OCI-LY7 (cell line): Measurements from ENCODE around the gene SAPCD2. TPM values are rescaled to one million over a fixed set of nuclear protein-coding genes. Genes with fewer than 3 reads are reported as not detected.

ENCODE experiments used
- BruUV-seq: library from RNA; stranded (reverse); fragments of 400-500 nt; replicated peaks from 2 replicates; lab custom pipeline; 2021; lab: Mats Ljungman, UMichigan
- CTCF ChIA-PET: fragments of 300-600 bp; sonication (Branson Sonifier 250); formaldehyde crosslinking; loops from one replicate; lab custom pipeline; 2022; ENCODE audit warnings: antibody characterized with exemption; ENCODE audit not compliant: unreplicated experiment; lab: Charles Lee
- POLR2A ChIA-PET: fragments of 300-600 bp; sonication (Branson Sonifier 250); formaldehyde crosslinking; loops from one replicate; lab custom pipeline; 2022; ENCODE audit warnings: antibody characterized with exemption; lab: Charles Lee
- DNase-seq: peaks from one replicate; pipeline ENCODE4 v3.0.0-alpha.2; 2015; ENCODE audit warnings: low spot score
- H2AFZ ChIP-seq: fragments of 200-600 bp; sonication (generic), shearing (Covaris generic); 2 replicates; pipeline ENCODE4 v1.6.1; 2014; ENCODE audit warnings: mild to moderate bottlenecking, antibody characterized with exemption, low read length, moderate library complexity
- H3K27ac ChIP-seq: fragments of 200-600 bp; sonication (generic); 2 replicates; pipeline ENCODE4 v1.5.1; 2014; ENCODE audit warnings: mixed run types, low read depth, mild to moderate bottlenecking, moderate library complexity, low read length, inconsistent platforms; ENCODE audit not compliant: poor library complexity, severe bottlenecking
- H3K36me3 ChIP-seq: fragments of 200-600 bp; sonication (generic); 2 replicates; pipeline ENCODE4 v1.6.1; 2014; ENCODE audit warnings: mild to moderate bottlenecking, antibody characterized with exemption, low read length, moderate library complexity, mixed read lengths; ENCODE audit not compliant: insufficient read depth
- H3K4me1 ChIP-seq: fragments of 200-600 bp; sonication (generic); 2 replicates; pipeline ENCODE4 v1.5.1; 2014; ENCODE audit warnings: mild to moderate bottlenecking, low read length; ENCODE audit not compliant: insufficient read depth, poor library complexity, severe bottlenecking
- H3K4me2 ChIP-seq: fragments of 200-600 bp; sonication (generic); 2 replicates; pipeline ENCODE4 v1.6.1; 2014; ENCODE audit warnings: mild to moderate bottlenecking, low read length
- H3K4me3 ChIP-seq: fragments of 200-600 bp; sonication (generic); 2 replicates; pipeline ENCODE4 v1.5.1; 2014; ENCODE audit warnings: mild to moderate bottlenecking, low read depth, low read length; ENCODE audit not compliant: poor library complexity, severe bottlenecking
- H3K79me2 ChIP-seq: fragments of 200-600 bp; sonication (generic); 2 replicates; pipeline ENCODE4 v1.6.1; 2016; ENCODE audit warnings: low read depth, mild to moderate bottlenecking, low read length, moderate library complexity, mixed read lengths; ENCODE audit not compliant: insufficient read depth
- H3K9me2 ChIP-seq: fragments of 200-600 bp; sonication (generic); 2 replicates; pipeline ENCODE4 v1.6.1; 2016; ENCODE audit warnings: mild to moderate bottlenecking, low read length, mixed read lengths; ENCODE audit not compliant: insufficient read depth
- H3K9me3 ChIP-seq: fragments of 200-600 bp; sonication (generic); 2 replicates; pipeline ENCODE4 v1.6.1; 2014; ENCODE audit warnings: mild to moderate bottlenecking, mixed run types, low read length, mixed read lengths
- H4K20me1 ChIP-seq: fragments of 200-600 bp; sonication (generic); 2 replicates; pipeline ENCODE4 v1.6.1; 2014; ENCODE audit warnings: mild to moderate bottlenecking, antibody characterized with exemption, low read length, moderate library complexity, mixed read lengths; ENCODE audit not compliant: insufficient read depth
- EZH2phosphoT487 ChIP-seq: fragments of 200-600 bp; sonication (generic); IDR thresholded peaks from 2 replicates; pipeline ENCODE4 v1.6.1; 2018; ENCODE audit warnings: low read depth, borderline replicate concordance, mild to moderate bottlenecking, mixed run types, antibody characterized with exemption, low read length, moderate library complexity, mixed read lengths
- intact Hi-C: fragments of 100-400 bp; cut with micrococcal nuclease; formaldehyde crosslinking; loops from one replicate; pipeline ENCODE4 v1.10.0; 2022; ENCODE audit not compliant: unreplicated experiment
- total RNA-seq, 2 experiments: library from RNA; depleted of rRNA in 1 of 2; stranded (reverse); fragments of >200 nt in 1 of 2; shearing (Covaris generic) in 1 of 2; gene quantifications; 2 replicates each; pipeline ENCODE4 v1.2.3, GENCODE V29; 2014 to 2022
- TF ChIP-seq, protein P1 (sequence below): fragments of 200-600 bp; sonication (generic); conservative IDR thresholded peaks from 2 replicates; pipeline ENCODE4 v1.5.1; 2014; ENCODE audit warnings: mild to moderate bottlenecking, antibody characterized with exemption, low read length, moderate library complexity, mixed read lengths

The SAPCD2 gene
- total RNA-seq, 2 experiments from 2014 or later, result 57.2 to 74.0 TPM

DNA sequence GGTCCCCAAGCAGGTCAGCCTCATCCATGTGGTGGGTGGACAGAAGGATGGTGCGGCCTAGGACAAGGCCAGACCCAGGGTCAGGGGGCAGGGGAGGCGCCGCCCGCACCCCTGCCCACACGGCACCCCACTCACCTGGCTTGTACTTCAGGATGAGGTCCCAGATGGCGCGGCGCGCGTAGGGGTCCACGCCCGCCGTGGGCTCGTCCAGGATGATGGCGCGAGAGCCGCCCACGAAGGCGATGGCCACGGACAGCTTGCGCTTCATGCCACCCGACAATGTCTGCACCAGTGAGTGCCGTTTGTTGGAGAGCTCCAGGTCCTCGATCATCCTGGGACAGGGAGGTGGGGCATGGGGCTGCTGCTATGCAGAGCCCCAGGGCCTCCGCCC lies 54.8 kb downstream of the SAPCD2 start:
- intact Hi-C loops, result no loop called here
- ChIA-PET CTCF (no interaction called here), POLR2A (no interaction called here)
- DNase-seq, result no peak
- Histone ChIP-seq H3K9me3 (no peaks in the 10 kb centered on the region), H3K27ac (no peak overlapping the region), H3K9me2 (no peaks in the 10 kb centered on the region), H4K20me1 (no peaks in the 10 kb centered on the region), H3K79me2 (no peaks in the 10 kb centered on the region), H2AFZ (no peak overlapping the region), H3K4me2 (no peak overlapping the region), H3K4me1 (peaks cover 10% of the 10 kb centered on the region), H3K4me3 (no peak overlapping the region), H3K36me3 (no peaks in the 10 kb centered on the region)
- TF ChIP-seq EZH2phosphoT487, result no peak
- TF ChIP-seq, protein P1, sequence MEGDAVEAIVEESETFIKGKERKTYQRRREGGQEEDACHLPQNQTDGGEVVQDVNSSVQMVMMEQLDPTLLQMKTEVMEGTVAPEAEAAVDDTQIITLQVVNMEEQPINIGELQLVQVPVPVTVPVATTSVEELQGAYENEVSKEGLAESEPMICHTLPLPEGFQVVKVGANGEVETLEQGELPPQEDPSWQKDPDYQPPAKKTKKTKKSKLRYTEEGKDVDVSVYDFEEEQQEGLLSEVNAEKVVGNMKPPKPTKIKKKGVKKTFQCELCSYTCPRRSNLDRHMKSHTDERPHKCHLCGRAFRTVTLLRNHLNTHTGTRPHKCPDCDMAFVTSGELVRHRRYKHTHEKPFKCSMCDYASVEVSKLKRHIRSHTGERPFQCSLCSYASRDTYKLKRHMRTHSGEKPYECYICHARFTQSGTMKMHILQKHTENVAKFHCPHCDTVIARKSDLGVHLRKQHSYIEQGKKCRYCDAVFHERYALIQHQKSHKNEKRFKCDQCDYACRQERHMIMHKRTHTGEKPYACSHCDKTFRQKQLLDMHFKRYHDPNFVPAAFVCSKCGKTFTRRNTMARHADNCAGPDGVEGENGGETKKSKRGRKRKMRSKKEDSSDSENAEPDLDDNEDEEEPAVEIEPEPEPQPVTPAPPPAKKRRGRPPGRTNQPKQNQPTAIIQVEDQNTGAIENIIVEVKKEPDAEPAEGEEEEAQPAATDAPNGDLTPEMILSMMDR, result no peak
- no TSS peak for BruUV-seq

DNA sequence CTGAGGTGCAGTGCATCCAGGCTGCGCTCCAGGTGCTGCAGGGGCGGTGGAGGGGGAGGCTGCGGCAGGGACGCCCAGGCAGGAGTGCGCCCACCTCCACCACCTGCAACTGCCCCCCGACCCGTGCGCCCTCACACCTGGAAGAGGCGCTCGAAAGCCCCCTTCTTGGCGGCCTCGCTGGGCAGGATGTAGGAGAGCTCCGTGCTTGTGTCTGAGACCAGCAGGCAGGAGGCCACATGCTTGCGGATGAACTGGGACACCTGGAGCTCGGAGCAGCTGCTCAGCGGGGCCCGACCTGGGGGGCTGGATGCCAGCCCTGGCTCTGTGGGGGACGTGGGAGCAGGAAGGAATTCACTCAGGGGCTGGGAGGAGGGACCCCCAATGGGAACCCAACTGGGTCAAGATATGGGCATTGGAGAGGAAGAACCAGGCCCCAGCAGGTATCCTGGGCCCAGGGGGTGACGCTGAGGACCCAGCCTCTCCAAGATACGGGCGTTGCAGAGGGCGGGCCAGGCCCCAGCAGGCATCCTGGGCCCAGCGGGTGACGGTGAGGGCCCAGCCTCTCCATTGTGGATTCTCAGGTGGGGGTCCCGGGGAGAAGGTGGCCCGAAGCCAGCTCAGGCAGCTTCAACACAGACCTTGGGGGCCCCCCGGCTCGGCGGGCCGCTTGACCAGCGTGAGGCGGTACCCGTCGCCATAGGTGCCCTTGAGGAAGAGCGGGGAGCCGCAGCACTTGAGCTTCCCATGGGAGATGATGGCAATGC lies 55.4 kb downstream of the SAPCD2 start:
- H3K4me1 ChIP-seq, result peaks cover 9% of the 10 kb centered on the region
- DNase-seq, result no peak
- POLR2A ChIA-PET, result no interaction called here
- no peak for TF ChIP-seq EZH2phosphoT487
- TF ChIP-seq, protein P1, result no peak
- no peaks in the 10 kb centered on the region for H4K20me1 ChIP-seq
- intact Hi-C loops, result no loop called here
- no peak overlapping the region for H3K4me3 ChIP-seq
- H3K9me3 ChIP-seq, result no peaks in the 10 kb centered on the region
- no peaks in the 10 kb centered on the region for H3K36me3 ChIP-seq
- no peaks in the 10 kb centered on the region for H3K9me2 ChIP-seq
- no peaks in the 10 kb centered on the region for H3K79me2 ChIP-seq
- CTCF ChIA-PET, result no interaction called here
- no TSS peak for BruUV-seq
- H3K4me2 ChIP-seq, result no peak overlapping the region
- H3K27ac ChIP-seq, result no peak overlapping the region
- no peak overlapping the region for H2AFZ ChIP-seq

DNA sequence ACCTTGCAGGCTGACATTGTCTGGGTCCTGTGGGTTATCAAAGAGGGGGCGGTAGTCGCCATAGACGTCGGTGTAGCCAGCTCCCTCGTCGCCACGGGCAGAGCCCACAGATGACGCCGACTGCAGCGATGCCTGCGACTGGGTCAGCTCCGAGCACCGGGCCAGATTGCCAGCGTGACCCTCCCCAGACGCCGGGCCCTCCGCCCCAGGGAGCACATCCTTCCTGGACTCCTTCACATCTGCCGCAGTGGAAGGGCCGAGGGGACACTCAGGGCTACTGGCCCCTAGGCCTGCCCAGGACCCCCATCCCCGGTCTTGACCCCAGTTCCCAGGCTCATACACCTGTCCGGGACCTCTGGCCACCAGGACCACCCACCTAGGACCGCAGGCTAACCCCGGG lies 56.2 kb downstream of the SAPCD2 start:
- no peaks in the 10 kb centered on the region for H3K79me2 ChIP-seq
- H3K27ac ChIP-seq, result no peak overlapping the region
- intact Hi-C loops, result no loop called here
- H3K9me3 ChIP-seq, result no peaks in the 10 kb centered on the region
- H4K20me1 ChIP-seq, result no peaks in the 10 kb centered on the region
- H3K4me1 ChIP-seq, result peaks cover 1% of the 10 kb centered on the region
- H3K4me3 ChIP-seq, result no peak overlapping the region
- no peaks in the 10 kb centered on the region for H3K36me3 ChIP-seq
- BruUV-seq, result no TSS peak
- H2AFZ ChIP-seq, result no peak overlapping the region
- TF ChIP-seq, protein P1, result no peak
- no peak for TF ChIP-seq EZH2phosphoT487
- ChIA-PET POLR2A (no interaction called here), CTCF (no interaction called here)
- no peak for DNase-seq
- H3K9me2 ChIP-seq, result no peaks in the 10 kb centered on the region
- no peak overlapping the region for H3K4me2 ChIP-seq
